CD8-positive, alpha-beta memory T cell (primary cell): ENCODE data around the gene CCDC38. TPM values are rescaled to one million over a fixed set of nuclear protein-coding genes. Genes with fewer than 3 reads are reported as not detected.

Experiments
- CTCF ChIA-PET: fragments of 350-600 bp; sonication (Branson Sonifier 250); formaldehyde crosslinking; loops from one replicate; lab custom pipeline; 2021; ENCODE audit warnings: antibody characterized with exemption; lab: Charles Lee
- POLR2A ChIA-PET: fragments of 350-600 bp; sonication (Branson Sonifier 250); formaldehyde crosslinking; loops from one replicate; lab custom pipeline; 2021; ENCODE audit warnings: antibody characterized with exemption; lab: Charles Lee
- DNase-seq, 5 donors: peaks; one replicate each; pipeline versions ENCODE4 v3.0.0 to v3.0.0-alpha.2; 2020 to 2022; ENCODE audit warnings: mixed read lengths in 1 of 5
- H3K27ac ChIP-seq: one replicate; pipeline ENCODE4 v1.7.0; 2013; ENCODE audit warnings: low read depth, mild to moderate bottlenecking, low read length, moderate library complexity
- H3K27me3 ChIP-seq: 2 replicates; pipeline ENCODE4 v1.7.0; 2013; ENCODE audit warnings: low read length, mild to moderate bottlenecking; ENCODE audit not compliant: insufficient read depth, poor library complexity, severe bottlenecking
- H3K36me3 ChIP-seq: 2 replicates; pipeline ENCODE4 v1.7.0; 2013; ENCODE audit warnings: mild to moderate bottlenecking, low read length, moderate library complexity; ENCODE audit not compliant: insufficient read depth
- H3K4me1 ChIP-seq: 2 replicates; pipeline ENCODE4 v1.7.0; 2013; ENCODE audit warnings: mild to moderate bottlenecking, low read length, moderate library complexity; ENCODE audit not compliant: insufficient read depth
- H3K4me3 ChIP-seq: 2 replicates; pipeline ENCODE4 v1.7.0; 2013; ENCODE audit warnings: mild to moderate bottlenecking, low read length
- H3K9me3 ChIP-seq: 2 replicates; pipeline ENCODE4 v1.7.0; 2013; ENCODE audit warnings: mild to moderate bottlenecking, low read length
- H3K27ac Mint-ChIP-seq, 8 donors: one replicate each; pipeline ENCODE4 v1.8.0; 2020 to 2021; ENCODE audit warnings: mixed read lengths in 8 of 8, mild to moderate bottlenecking in 6 of 8, inconsistent platforms in 3 of 8, moderate library complexity in 3 of 8
- H3K27me3 Mint-ChIP-seq, 2 donors: one replicate each; pipeline ENCODE4 v1.8.0; 2020 to 2021; ENCODE audit warnings: mixed read lengths in 2 of 2, mild to moderate bottlenecking in 1 of 2, moderate library complexity in 1 of 2
- H3K36me3 Mint-ChIP-seq, 3 donors: one replicate each; pipeline ENCODE4 v1.8.0; 2020 to 2021; ENCODE audit warnings: mixed read lengths in 3 of 3, inconsistent platforms in 1 of 3, mild to moderate bottlenecking in 1 of 3
- H3K4me1 Mint-ChIP-seq, 3 donors: one replicate each; pipeline ENCODE4 v1.8.0; 2020 to 2021; ENCODE audit warnings: mixed read lengths in 3 of 3, inconsistent platforms in 1 of 3, mild to moderate bottlenecking in 1 of 3
- H3K4me3 Mint-ChIP-seq, 7 donors: one replicate each; pipeline ENCODE4 v1.8.0; 2020 to 2021; ENCODE audit warnings: mixed read lengths in 7 of 7, mild to moderate bottlenecking in 6 of 7, moderate library complexity in 4 of 7, inconsistent platforms in 2 of 7
- H3K9me3 Mint-ChIP-seq, 5 donors: one replicate each; pipeline ENCODE4 v1.8.0; 2020 to 2022; ENCODE audit warnings: mixed read lengths in 5 of 5, mild to moderate bottlenecking in 3 of 5, moderate library complexity in 2 of 5, inconsistent platforms in 1 of 5
- polyA plus RNA-seq: library from polyadenylated mRNA; unstranded; fragments of 300-500 nt; fragmentation: Illumina TruSeq; gene quantifications from one replicate; pipeline ENCODE4 v1.2.3, GENCODE V29; 2021
- total RNA-seq, 2 experiments: library from RNA; stranded (reverse); gene quantifications; one replicate each; pipeline ENCODE4 v1.2.3, GENCODE V29; 2021

CCDC38 gene
- total and polyA plus RNA-seq, 3 experiments from 2014 or later = 0.24 to 0.46 TPM; not detected in 1

GRCh38 chr12:95980437-95980836 is 38.0 kb upstream of the CCDC38 start:
- no peak overlapping the region for H3K4me3 Mint-ChIP-seq
- H3K27me3 Mint-ChIP-seq = no peaks in the 10 kb centered on the region
- no peak overlapping the region for H3K27ac Mint-ChIP-seq
- no peak for DNase-seq
- Histone ChIP-seq H3K27me3 (no peaks in the 10 kb centered on the region), H3K27ac (no peak overlapping the region), H3K4me1 (no peaks in the 10 kb centered on the region), H3K9me3 (no peaks in the 10 kb centered on the region), H3K36me3 (no peaks in the 10 kb centered on the region), H3K4me3 (no peak overlapping the region)
- CTCF ChIA-PET = no interaction called here
- no peaks in the 10 kb centered on the region for H3K36me3 Mint-ChIP-seq
- no peaks in the 10 kb centered on the region for H3K9me3 Mint-ChIP-seq
- H3K4me1 Mint-ChIP-seq = no peaks in the 10 kb centered on the region
- POLR2A ChIA-PET = no interaction called here

- H3K27me3 Mint-ChIP-seq = no peaks in the 10 kb centered on the region
- H3K36me3 Mint-ChIP-seq = peaks cover 0 to 1% (median 0%) of the 10 kb centered on the region in 3 donors
- Histone ChIP-seq H3K4me3 (no peak overlapping the region), H3K27me3 (no peaks in the 10 kb centered on the region), H3K27ac (no peak overlapping the region), H3K36me3 (no peaks in the 10 kb centered on the region), H3K4me1 (no peaks in the 10 kb centered on the region), H3K9me3 (no peaks in the 10 kb centered on the region)
- DNase-seq = no peak
- no peaks in the 10 kb centered on the region for H3K9me3 Mint-ChIP-seq
- no peak overlapping the region for H3K4me3 Mint-ChIP-seq
- ChIA-PET CTCF (no interaction called here), POLR2A (no interaction called here)
- H3K27ac Mint-ChIP-seq = no peak overlapping the region
- H3K4me1 Mint-ChIP-seq = no peaks in the 10 kb centered on the region
Measured at GRCh38 chr12:95978774-95979173, 36.4 kb upstream of the CCDC38 start.

- Histone ChIP-seq H3K27ac (no peak overlapping the region), H3K36me3 (no peaks in the 10 kb centered on the region), H3K4me3 (no peak overlapping the region), H3K4me1 (no peaks in the 10 kb centered on the region), H3K9me3 (no peaks in the 10 kb centered on the region), H3K27me3 (no peaks in the 10 kb centered on the region)
- ChIA-PET CTCF (no interaction called here), POLR2A (no interaction called here)
- Mint-ChIP-seq H3K27me3 (no peaks in the 10 kb centered on the region), H3K27ac (no peak overlapping the region), H3K9me3 (no peaks in the 10 kb centered on the region), H3K36me3 (peaks cover under 1 to 2% (median 1%) of the 10 kb centered on the region in 3 donors), H3K4me1 (no peaks in the 10 kb centered on the region), H3K4me3 (no peak overlapping the region)
- DNase-seq = no peak
Measured at GRCh38 chr12:95978351-95978750, 35.9 kb upstream of the CCDC38 start.

- Histone ChIP-seq H3K4me1 (no peaks in the 10 kb centered on the region), H3K9me3 (no peaks in the 10 kb centered on the region), H3K4me3 (no peak overlapping the region), H3K27me3 (no peaks in the 10 kb centered on the region), H3K27ac (no peak overlapping the region), H3K36me3 (no peaks in the 10 kb centered on the region)
- no peak for DNase-seq
- no peak overlapping the region for H3K4me3 Mint-ChIP-seq
- H3K4me1 Mint-ChIP-seq = no peaks in the 10 kb centered on the region
- H3K9me3 Mint-ChIP-seq = no peaks in the 10 kb centered on the region
- H3K27ac Mint-ChIP-seq = no peak overlapping the region
- no peaks in the 10 kb centered on the region for H3K27me3 Mint-ChIP-seq
- CTCF ChIA-PET = no interaction called here
- POLR2A ChIA-PET = no interaction called here
- peaks cover 1 to 6% (median 2%) of the 10 kb centered on the region in 3 donors for H3K36me3 Mint-ChIP-seq
Measured at GRCh38 chr12:95977764-95978305, 35.4 kb upstream of the CCDC38 start.

GRCh38 chr12:95976416-95976832 is 34.0 kb upstream of the CCDC38 start:
- Histone ChIP-seq H3K36me3 (no peaks in the 10 kb centered on the region), H3K9me3 (no peaks in the 10 kb centered on the region), H3K27me3 (no peaks in the 10 kb centered on the region), H3K27ac (no peak overlapping the region), H3K4me3 (no peak overlapping the region), H3K4me1 (no peaks in the 10 kb centered on the region)
- CTCF ChIA-PET = no interaction called here
- H3K9me3 Mint-ChIP-seq = no peaks in the 10 kb centered on the region
- no peaks in the 10 kb centered on the region for H3K4me1 Mint-ChIP-seq
- no peak overlapping the region for H3K4me3 Mint-ChIP-seq
- H3K27ac Mint-ChIP-seq = no peak overlapping the region
- peaks cover 1 to 6% (median 2%) of the 10 kb centered on the region in 3 donors for H3K36me3 Mint-ChIP-seq
- no peak for DNase-seq
- POLR2A ChIA-PET = interaction anchor here (0.6 kb wide), 1 partner anchor 540 kb away, joined by 3 read pairs; no protein-coding TSS in a partner anchor
- H3K27me3 Mint-ChIP-seq = no peaks in the 10 kb centered on the region

GRCh38 chr12:95975491-95975890 is 33.1 kb upstream of the CCDC38 start:
- CTCF ChIA-PET = no interaction called here
- Mint-ChIP-seq H3K27ac (no peak overlapping the region), H3K27me3 (no peaks in the 10 kb centered on the region), H3K4me3 (no peak overlapping the region), H3K36me3 (peaks cover 1 to 6% (median 2%) of the 10 kb centered on the region in 3 donors), H3K9me3 (no peaks in the 10 kb centered on the region), H3K4me1 (no peaks in the 10 kb centered on the region)
- Histone ChIP-seq H3K36me3 (no peaks in the 10 kb centered on the region), H3K9me3 (no peaks in the 10 kb centered on the region), H3K4me3 (no peak overlapping the region), H3K27me3 (no peaks in the 10 kb centered on the region), H3K27ac (no peak overlapping the region), H3K4me1 (no peaks in the 10 kb centered on the region)
- DNase-seq = no peak
- POLR2A ChIA-PET = no interaction called here

- Mint-ChIP-seq H3K27ac (no peak overlapping the region), H3K9me3 (no peaks in the 10 kb centered on the region), H3K27me3 (no peaks in the 10 kb centered on the region), H3K36me3 (peaks cover 1 to 6% (median 2%) of the 10 kb centered on the region in 3 donors), H3K4me1 (no peaks in the 10 kb centered on the region), H3K4me3 (no peak overlapping the region)
- CTCF ChIA-PET = no interaction called here
- POLR2A ChIA-PET = no interaction called here
- Histone ChIP-seq H3K4me1 (no peaks in the 10 kb centered on the region), H3K27ac (no peak overlapping the region), H3K36me3 (no peaks in the 10 kb centered on the region), H3K4me3 (no peak overlapping the region), H3K9me3 (no peaks in the 10 kb centered on the region), H3K27me3 (no peaks in the 10 kb centered on the region)
- DNase-seq = no peak
Measured at GRCh38 chr12:95974358-95974757, 31.9 kb upstream of the CCDC38 start.

GRCh38 chr12:95972832-95973456 is 30.5 kb upstream of the CCDC38 start:
- H3K9me3 ChIP-seq = no peaks in the 10 kb centered on the region
- Mint-ChIP-seq H3K27ac (peak overlapping the region in 1 of 8 donors; percentile 83), H3K9me3 (no peaks in the 10 kb centered on the region), H3K4me1 (no peaks in the 10 kb centered on the region), H3K27me3 (no peaks in the 10 kb centered on the region), H3K4me3 (no peak overlapping the region), H3K36me3 (peaks cover 2 to 6% (median 4%) of the 10 kb centered on the region in 3 donors)
- no peak for DNase-seq
- no peaks in the 10 kb centered on the region for H3K4me1 ChIP-seq
- no peak overlapping the region for H3K4me3 ChIP-seq
- H3K27me3 ChIP-seq = no peaks in the 10 kb centered on the region
- no peaks in the 10 kb centered on the region for H3K36me3 ChIP-seq
- ChIA-PET POLR2A (no interaction called here), CTCF (interaction anchor here (0.7 kb wide), 1 partner anchor 26 kb away, joined by 3 read pairs; no protein-coding TSS in a partner anchor)
- H3K27ac ChIP-seq = no peak overlapping the region
